Loucy (cell line): ENCODE measurements around the gene PSORS1C2.

Source experiments
- H2AFZ ChIP-seq: fragments of 200-600 bp; sonication (generic); 2 replicates; pipeline ENCODE4 v1.6.0; 2016; ENCODE audit warnings: antibody characterized with exemption, mild to moderate bottlenecking, low read length, moderate library complexity
- H3F3A ChIP-seq: fragments of 200-600 bp; 2 replicates; pipeline ENCODE4 v1.6.0; 2016; ENCODE audit warnings: antibody characterized with exemption, low read depth, mild to moderate bottlenecking
- H3K27me3 ChIP-seq: fragments of 200-600 bp; sonication (generic); 2 replicates; pipeline ENCODE4 v1.6.1; 2014; ENCODE audit warnings: low read length, mild to moderate bottlenecking; ENCODE audit not compliant: insufficient read depth, poor library complexity, severe bottlenecking
- H3K36me3 ChIP-seq: fragments of 200-600 bp; sonication (generic); 2 replicates; pipeline ENCODE4 v1.6.1; 2016; ENCODE audit warnings: low read length; ENCODE audit not compliant: insufficient read depth
- H3K4me1 ChIP-seq: fragments of 200-600 bp; sonication (generic); 2 replicates; pipeline ENCODE4 v1.5.1; 2014; ENCODE audit warnings: low read length, mild to moderate bottlenecking; ENCODE audit not compliant: insufficient read depth, poor library complexity, severe bottlenecking
- H3K4me2 ChIP-seq: fragments of 200-600 bp; sonication (generic); 2 replicates; pipeline ENCODE4 v1.6.0; 2014; ENCODE audit warnings: antibody characterized with exemption, low read length, low read depth, mild to moderate bottlenecking; ENCODE audit not compliant: poor library complexity, severe bottlenecking
- H3K4me3 ChIP-seq: fragments of 200-600 bp; sonication (generic); 2 replicates; pipeline ENCODE4 v1.5.1; 2014; ENCODE audit warnings: low read length, mild to moderate bottlenecking, mixed read lengths; ENCODE audit not compliant: poor library complexity, severe bottlenecking
- H3K79me2 ChIP-seq: fragments of 200-600 bp; sonication (generic); 2 replicates; pipeline ENCODE4 v1.6.1; 2014; ENCODE audit warnings: low read length; ENCODE audit not compliant: insufficient read depth
- H3K9ac ChIP-seq: fragments of 200-600 bp; sonication (generic); 2 replicates; pipeline ENCODE4 v1.6.0; 2014; ENCODE audit warnings: mild to moderate bottlenecking, low read depth, low read length, moderate library complexity; ENCODE audit not compliant: poor library complexity, severe bottlenecking
- H3K9me2 ChIP-seq: fragments of 200-600 bp; sonication (generic); replicated peaks from 2 replicates; pipeline ENCODE4 v1.6.1; 2016; ENCODE audit warnings: low read depth, low read length, mixed read lengths
- H3K9me3 ChIP-seq: fragments of 200-600 bp; sonication (generic); 2 replicates; pipeline ENCODE4 v1.6.1; 2014; ENCODE audit warnings: mild to moderate bottlenecking, antibody characterized with exemption, low read length, low read depth; ENCODE audit not compliant: insufficient read depth
- H4K20me1 ChIP-seq: fragments of 200-600 bp; sonication (generic); 2 replicates; pipeline ENCODE4 v1.6.0; 2014; ENCODE audit warnings: antibody characterized with exemption, low read length, mild to moderate bottlenecking; ENCODE audit not compliant: insufficient read depth, poor library complexity, severe bottlenecking
- CTCF ChIP-seq: fragments of 200-600 bp; sonication (generic); conservative IDR thresholded peaks from 2 replicates; pipeline ENCODE4 v1.5.1; 2014; ENCODE audit warnings: mild to moderate bottlenecking, antibody characterized with exemption, low read length
- EZH2phosphoT487 ChIP-seq: fragments of 200-600 bp; IDR thresholded peaks from 2 replicates; pipeline ENCODE4 v1.6.1; 2018; ENCODE audit warnings: antibody characterized with exemption, mild to moderate bottlenecking, moderate library complexity, borderline replicate concordance

PSORS1C2 gene

GRCh38 chr6:31120151-31120915, 18.5 kb downstream of the PSORS1C2 start, which contains the start of gene CDSN:
Gene CDSN (minus strand): TSS chr6:31120446. CDS start chr6:31120419, 27 bp downstream.
- H3K36me3 ChIP-seq, result no peaks in the 10 kb centered on the region
- no peaks in the 10 kb centered on the region for H3K79me2 ChIP-seq
- H3K9me3 ChIP-seq, result no peaks in the 10 kb centered on the region
- H4K20me1 ChIP-seq, result no peaks in the 10 kb centered on the region
- H3K9ac ChIP-seq, result no peak within 1 kb of the TSS
- no peaks in the 10 kb centered on the region for H3K9me2 ChIP-seq
- no peaks in the 10 kb centered on the region for H3K4me1 ChIP-seq
- TF ChIP-seq CTCF (no peak), EZH2phosphoT487 (no peak)
- no peaks in the 10 kb centered on the region for H3K27me3 ChIP-seq
- no peak within 1 kb of the TSS for H3K4me2 ChIP-seq
- no peaks in the 10 kb centered on the region for H3F3A ChIP-seq
- no peak within 1 kb of the TSS for H2AFZ ChIP-seq
- no peak within 1 kb of the TSS for H3K4me3 ChIP-seq

GRCh38 chr6:31118178-31118577, 20.7 kb downstream of the PSORS1C2 start:
- TF ChIP-seq CTCF, result no peak
- TF ChIP-seq EZH2phosphoT487, result no peak
- H4K20me1 ChIP-seq, result no peaks in the 10 kb centered on the region
- H3K4me2 ChIP-seq, result no peak overlapping the region
- H3K9ac ChIP-seq, result no peak overlapping the region
- no peaks in the 10 kb centered on the region for H3K9me3 ChIP-seq
- no peak overlapping the region for H3K4me3 ChIP-seq
- H2AFZ ChIP-seq, result no peak overlapping the region
- H3K79me2 ChIP-seq, result no peaks in the 10 kb centered on the region
- no peaks in the 10 kb centered on the region for H3K4me1 ChIP-seq
- H3K9me2 ChIP-seq, result no peaks in the 10 kb centered on the region
- H3K27me3 ChIP-seq, result no peaks in the 10 kb centered on the region
- H3K36me3 ChIP-seq, result no peaks in the 10 kb centered on the region
- no peaks in the 10 kb centered on the region for H3F3A ChIP-seq

- Histone ChIP-seq H3K9me3 (no peaks in the 10 kb centered on the region), H2AFZ (no peak overlapping the region), H3K27me3 (no peaks in the 10 kb centered on the region), H4K20me1 (no peaks in the 10 kb centered on the region), H3K9me2 (no peaks in the 10 kb centered on the region), H3K4me3 (no peak overlapping the region), H3F3A (no peaks in the 10 kb centered on the region), H3K9ac (no peak overlapping the region), H3K36me3 (no peaks in the 10 kb centered on the region), H3K4me1 (no peaks in the 10 kb centered on the region), H3K79me2 (no peaks in the 10 kb centered on the region), H3K4me2 (no peak overlapping the region)
- no peak for TF ChIP-seq EZH2phosphoT487
- TF ChIP-seq CTCF, result no peak
Measured at GRCh38 chr6:31116661-31117385, 22.0 kb downstream of the PSORS1C2 start.
